AML-193 (cell line): ENCODE results near the gene VWCE.

Experiments
- DNase-seq, 2 experiments: peaks; one replicate each; lab custom pipeline; 2025; lab: John Stamatoyannopoulos, UW

Gene VWCE

DNA sequence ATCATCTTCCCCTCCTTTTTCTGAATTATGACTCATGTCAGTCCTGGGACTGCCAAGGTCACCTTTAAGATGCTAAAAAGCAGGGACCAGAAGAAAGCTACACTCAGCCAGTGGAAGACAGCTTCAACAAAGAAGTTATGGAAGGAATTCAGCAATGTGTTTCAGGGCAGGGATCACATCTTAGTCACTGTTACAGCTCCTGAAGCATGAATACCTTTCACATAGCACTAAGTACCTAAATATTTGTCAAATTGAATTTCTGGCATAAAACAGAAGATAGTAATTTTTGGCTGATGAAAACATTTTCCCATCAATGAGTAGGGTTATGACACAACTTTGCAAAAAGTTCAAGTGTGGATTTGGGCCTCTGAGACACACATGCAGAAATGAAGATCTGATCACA, 32.6 kb upstream of the VWCE start:
- no peak for DNase-seq

DNA sequence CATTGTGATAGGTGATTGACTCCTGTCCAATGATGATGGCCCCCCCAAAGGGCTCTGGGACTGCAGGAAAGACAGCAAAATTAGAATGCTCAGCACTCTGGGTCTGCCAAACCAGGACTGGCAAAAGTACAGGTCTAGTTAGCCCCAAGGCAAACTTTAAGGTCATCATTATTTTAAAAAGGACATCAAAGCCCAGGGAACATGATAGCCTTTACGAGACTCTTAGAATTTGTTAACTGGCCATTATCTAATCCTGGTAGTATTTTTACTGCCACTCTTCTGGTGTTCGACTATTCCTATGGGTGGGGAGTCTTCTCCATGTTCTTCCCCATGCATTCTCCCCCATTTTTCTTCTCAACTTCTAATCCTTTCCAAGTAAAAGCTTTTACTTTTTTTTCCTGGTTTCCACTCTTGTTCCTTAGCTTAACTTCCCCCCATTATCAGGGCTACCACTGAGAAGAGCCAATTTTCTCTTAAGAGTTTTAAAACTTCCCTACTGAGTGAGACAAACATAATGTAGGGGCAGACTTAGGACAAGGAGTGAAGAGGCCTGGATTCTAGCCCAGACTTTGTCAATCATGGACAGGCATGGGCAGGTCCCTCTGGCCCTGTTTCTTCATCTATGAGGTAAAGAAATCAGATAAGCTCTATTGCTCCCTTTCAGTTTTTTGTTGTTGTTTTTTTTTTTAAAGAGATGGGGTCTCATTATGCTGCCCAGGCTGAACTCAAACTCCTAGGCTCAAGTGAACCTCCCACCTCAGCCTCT, 30.7 kb upstream of the VWCE start:
- no peak for DNase-seq

DNA sequence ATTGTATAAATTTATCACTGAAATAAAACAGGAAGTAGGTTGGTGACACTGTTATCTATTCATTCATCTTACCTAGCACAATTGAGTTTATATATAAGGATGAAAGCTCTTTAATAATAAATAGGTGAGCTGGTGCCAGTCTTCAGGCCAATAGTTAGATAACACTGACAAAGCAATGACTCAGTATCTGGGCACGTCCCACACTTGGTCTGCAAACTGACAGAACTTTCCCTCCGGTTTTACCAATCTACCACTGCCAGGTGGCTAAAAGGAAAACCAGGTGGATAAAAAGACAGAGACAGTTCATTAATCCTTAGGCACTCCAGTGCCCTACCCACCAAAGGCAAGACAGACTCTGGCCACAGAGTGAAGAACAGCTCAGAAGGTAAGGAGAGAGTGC, 20.1 kb upstream of the VWCE start:
- no peak for DNase-seq

DNA sequence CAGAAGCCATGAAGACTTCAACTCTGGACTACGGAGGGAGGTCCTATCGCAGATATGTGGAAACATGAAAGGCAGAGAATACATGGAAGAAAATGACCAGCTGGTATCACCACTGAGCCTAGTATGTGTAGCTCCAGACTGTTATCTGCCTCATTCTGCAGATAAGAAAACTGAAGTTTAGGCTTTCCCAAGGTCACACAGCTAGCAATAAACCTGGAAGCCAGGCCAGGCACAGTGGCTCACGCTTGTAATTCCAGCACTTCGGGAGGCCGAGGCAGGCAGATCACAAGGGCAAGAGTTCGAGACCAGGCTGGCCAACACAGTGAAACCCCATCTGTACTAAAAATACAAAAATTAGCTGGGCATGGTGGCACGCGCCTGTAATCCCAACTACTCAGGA, 15.6 kb upstream of the VWCE start:
- no peak for DNase-seq

DNA sequence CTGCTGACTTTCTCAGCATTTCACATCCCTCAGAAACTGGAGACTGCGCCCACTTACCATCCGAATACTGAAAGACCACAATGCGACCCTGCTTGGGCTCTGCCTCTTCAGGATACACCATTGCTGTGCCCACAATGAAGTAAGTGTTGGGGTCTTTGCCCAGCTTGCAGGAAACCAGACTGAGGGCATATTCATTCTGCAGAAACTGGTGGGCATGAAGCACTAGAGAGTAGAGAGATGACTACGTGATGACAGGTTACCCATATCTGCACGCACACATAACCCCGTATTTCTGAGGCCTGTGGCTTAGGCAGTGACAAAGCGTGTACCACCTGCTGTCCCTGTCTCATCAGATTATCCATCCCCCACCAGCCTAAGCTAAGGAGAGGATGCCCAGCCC, 14.6 kb upstream of the VWCE start:
- DNase-seq: no peak

DNA sequence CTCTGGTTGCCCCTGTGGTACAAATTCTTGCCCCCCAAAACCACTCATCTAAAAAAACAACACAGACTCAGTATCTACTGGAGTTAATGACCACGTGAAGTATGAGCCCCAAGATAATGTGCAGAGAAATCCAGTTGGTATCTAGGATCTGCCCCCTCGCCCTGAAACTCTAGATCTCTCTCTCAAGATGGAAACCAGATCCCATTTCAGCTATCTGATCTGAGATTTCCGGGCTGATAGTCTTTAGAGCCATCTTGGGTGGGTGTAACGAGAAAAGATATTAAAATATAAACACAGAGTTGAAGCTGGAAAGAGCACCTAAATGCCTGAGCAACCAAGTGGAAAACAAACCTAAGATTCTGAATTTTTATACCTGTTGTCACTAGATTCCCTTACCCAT, 14.0 kb upstream of the VWCE start:
- no peak for DNase-seq

DNA sequence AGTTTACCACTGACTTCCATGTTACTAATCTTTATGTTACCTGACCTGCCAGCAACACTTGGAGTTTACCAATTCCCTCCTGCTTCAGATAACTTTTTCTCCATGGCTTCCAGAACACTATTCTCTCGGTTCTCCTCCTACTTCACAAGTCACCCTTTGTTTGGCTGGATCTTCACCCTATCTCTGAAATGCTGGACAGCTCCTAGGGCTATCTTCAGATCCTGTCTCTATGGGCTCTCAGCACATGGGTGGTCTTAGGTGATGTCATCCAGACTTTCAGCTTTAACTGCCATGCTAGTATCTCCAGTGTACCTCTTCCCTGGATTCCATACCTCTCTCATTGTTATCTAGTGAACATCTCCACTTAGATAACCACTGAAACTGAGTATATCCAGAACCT, 12.2 kb upstream of the VWCE start:
- no peak for DNase-seq

DNA sequence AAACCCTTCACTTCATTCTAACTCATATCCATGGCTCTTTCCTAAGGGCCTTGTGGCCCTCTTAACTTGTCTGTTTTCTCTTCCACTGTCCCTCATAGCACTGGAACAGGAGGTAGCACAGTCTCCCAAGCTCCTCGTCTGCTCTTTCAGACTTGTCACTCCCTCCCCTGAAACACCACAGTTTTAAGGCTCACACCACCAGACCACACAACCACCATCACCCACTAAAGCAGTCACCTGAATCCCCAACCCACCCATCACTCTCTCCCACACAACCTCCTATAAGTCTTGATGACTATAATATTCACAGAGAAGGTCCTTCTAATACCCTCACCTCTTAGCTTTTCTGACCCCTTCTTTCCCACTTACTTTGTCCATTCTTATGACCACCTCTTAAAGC, 11.1 kb upstream of the VWCE start:
- no peak for DNase-seq

DNA sequence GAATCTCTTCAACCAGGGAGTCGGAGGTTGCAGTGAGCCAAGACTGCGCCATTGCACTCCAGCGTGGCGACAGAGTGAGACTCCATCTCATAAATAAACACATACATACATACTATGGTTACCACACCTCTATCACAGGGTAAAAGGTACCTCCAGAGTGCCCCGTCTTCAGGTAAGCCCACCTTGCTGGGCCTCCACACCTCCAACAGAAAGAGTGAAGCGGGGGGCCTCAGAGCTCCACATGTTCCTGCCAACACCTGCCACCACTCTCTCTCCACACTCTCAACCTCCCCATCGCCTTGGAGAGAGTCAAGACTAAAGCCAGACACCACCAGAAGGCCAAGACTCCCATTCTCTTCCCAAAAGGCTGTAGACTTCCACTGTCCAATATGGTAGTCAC, 10.3 kb upstream of the VWCE start:
- DNase-seq: no peak

DNA sequence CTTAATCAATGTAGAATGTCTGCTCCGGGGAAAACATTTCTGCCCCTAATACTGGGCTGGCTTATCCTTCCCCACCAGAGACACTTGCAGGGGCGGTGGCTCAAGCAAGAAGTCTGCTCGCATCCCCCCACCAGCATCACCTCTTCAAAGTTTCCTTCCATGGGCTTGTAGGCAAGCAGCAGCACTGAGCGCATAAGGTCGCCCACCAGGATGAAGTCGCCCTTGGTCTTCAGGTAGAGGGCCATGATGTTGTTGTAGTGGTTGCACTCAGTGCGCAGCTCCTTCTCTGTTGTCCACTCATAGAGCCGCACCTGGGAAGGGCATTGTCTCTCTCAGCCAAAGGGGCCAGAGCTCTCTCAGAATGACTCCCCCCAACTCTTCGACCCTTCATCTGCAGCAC, 8.6 kb upstream of the VWCE start:
- no peak for DNase-seq

DNA sequence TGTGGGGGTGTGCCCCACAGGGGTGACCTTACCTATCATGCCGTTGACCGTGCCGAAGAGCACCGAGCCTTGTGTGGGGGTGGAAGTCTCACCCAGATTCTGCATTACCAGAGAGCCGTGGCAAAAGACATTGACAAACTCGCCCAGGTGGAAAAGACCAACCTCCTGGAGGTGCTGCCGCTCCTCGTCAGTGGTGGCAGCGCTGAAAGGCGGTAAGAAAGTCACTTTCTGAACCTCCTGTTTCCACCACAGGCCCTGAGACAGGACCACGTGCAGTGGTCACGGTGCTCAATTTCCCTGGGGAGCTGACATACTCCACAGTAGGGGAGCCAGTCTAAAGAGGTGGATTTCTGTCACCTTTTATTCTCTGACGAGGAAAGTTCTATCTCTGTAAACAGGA, 7.4 kb upstream of the VWCE start:
- DNase-seq: no peak

DNA sequence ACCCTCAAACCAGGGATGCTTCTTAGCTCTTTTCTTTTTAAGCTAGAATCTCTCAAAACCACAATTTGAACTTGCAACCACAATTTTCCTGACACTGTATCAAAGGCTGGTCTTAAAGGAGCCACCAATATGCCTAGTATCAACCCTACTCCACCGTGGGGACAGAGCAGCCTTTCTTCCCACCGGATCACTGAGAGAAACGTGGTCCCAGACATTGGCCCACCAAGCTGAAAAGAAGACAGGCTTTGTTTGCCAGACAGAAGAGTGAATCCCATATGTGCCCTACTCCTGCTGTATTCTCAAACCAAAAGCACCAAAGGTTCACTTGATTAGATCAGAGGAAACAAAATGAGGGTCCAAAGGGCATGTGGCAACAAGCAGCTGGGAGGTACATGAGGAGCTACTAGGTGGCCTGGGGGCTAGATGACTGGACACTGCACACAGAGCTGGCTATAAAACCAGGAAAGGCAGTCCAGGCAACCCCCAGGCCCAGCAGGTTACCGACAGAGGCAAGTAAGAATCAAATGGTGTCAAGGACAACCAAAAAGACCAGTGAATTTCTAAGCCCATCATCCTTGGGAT, 3.6 kb upstream of the VWCE start:
- DNase-seq: no peak

DNA sequence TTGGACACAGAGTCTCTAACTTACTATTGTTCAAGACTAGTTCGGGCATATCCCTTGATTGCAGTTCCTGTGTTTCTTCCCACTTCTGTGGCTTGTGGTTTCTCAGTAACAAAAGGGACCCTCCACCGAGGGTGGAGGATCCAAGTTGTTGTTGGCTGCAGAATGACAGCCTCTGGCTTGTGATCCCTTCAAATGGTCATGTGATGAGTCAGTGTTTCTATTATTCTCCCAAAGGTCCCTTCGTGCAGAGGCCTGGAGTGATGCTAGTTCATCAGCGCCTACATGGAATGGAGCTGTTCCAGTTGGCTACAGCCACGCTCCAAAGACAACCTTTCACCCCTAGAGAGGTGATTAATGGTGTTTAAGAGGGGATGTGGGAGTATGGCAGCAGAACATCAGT, 2.6 kb upstream of the VWCE start:
- DNase-seq: no peak

DNA sequence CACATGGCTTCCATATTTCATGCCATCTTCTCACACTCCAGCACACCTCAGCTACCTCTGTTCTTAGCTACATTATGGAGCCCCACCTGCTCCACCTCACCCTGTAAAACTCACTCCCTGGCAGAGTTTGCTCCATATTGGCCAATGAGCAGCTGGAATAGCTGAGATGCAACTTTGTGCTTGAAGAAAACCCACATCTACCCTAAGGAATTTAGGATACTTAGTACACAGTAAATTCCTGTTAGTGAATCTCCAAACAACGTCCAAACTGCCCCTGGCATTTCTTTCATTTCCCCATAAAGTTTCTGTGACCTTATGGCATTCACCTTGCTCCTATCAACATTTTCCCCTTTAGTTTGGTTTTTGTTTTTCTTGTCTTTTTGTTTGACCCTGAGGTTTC, 2.2 kb upstream of the VWCE start:
- DNase-seq: no peak

DNA sequence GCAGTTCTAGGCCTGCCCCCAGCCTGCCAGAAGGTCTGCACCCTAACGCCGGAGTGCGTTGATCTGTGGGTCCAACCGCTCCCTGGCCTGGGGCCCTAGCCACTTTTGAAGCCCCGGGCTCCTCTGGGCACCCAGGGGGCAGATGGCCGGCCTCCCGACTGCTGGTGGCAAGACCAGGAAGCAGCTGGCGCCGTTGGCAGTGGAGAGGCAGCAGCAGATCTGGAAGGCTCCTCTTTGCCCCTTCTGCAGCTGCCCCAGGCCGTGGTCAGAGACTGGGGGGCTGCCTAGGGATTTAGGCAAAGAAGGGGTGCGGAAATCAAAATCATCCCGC, 445 bp upstream of the VWCE start:
- DNase-seq: no peak

DNA sequence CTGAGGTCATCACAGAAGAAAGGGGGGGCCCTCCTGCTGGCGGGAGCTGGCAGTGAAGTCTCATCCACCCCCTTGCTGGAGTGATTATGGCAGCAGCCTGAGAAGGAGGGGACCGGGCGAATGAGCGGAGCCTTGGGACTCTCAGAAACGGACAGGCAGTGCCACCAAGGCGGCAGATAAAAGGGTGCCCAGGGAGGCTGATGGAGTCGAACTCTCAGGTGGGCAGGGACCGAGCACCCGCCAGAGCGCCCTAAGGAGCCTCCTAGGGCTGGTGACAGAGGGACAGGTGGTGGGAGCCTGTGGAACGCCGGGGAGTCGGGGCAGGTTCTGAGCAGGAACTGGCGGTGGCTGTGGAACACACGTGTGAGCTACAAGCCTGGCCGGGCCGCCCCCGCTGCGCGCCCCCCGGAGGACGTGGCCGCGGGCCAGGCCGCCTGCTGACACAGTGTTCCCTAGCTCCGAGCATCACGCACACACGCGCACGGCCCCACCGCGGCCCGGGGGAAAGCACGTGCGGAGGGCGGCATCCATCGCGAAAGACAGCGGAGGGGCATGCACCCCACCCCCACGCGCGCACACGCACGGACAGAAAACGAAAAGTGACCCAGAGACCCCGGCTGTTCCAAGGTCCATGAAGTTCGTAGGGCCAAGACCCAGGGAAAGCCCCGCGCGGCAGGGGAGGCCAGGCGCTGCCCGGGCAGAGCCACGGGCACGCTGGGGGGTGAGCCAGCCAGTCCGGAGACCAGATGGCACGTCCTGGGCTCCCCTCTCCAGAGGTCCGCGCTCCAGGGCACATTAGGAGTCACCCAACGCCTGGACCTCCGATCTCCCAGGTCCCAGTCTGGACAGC, 1.0 kb downstream of the VWCE start:
- DNase-seq: no peak

DNA sequence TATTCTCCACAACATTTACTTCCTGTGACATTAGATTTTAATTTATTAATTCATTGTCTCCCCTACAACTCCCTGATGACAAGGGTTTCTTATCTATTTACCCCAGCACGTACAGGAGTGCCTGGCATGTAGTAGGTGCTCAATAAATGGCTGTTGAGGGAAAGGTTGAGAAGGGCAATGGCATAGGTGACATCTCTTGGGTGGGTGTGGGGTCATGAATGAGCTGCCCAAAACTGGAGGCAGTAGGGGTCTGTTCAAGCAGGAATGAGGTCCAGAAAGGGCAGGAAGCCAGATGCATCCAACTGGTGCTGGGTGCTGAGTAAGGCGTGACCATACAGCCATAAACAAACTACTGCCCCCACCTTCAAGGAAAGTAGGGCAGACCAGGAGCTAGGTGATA, 2.8 kb downstream of the VWCE start:
- no peak for DNase-seq

DNA sequence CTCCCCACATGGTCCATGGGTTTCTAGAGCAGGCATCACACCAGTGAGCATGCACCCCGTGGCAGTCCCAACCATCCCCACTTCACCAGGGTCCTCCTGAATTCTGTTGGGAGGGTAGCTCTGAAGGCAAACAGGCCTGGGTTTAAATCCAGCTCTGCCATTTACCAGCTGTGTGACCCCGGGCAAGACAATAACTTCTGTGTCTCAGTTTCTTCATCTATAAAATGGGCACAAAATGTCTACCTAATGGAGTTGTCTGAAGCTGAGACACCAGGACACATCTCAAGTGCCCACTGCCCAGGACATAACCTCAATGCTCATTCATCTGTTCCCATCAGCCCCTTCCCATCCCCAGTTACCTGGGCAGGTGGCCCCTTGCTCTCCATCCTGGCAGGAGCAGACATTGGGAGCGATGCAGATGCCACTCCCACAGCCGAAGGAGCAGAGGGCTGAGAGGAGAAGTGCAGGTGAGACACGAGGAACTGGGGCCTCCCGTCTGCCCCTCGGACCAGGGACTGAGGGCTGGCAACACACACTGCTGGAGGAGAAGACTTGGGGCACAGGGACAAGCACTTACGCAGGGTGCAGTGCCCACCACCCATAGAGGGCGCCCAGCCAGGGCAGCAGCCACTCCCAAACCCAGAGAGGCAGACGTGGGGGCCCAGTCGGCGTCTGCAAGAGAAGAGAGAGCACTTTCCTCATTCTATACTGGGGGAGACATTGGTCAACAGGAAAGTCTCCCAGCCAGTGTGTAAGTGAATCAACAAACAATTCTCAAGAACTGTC, 4.0 kb downstream of the VWCE start:
- no peak for DNase-seq

DNA sequence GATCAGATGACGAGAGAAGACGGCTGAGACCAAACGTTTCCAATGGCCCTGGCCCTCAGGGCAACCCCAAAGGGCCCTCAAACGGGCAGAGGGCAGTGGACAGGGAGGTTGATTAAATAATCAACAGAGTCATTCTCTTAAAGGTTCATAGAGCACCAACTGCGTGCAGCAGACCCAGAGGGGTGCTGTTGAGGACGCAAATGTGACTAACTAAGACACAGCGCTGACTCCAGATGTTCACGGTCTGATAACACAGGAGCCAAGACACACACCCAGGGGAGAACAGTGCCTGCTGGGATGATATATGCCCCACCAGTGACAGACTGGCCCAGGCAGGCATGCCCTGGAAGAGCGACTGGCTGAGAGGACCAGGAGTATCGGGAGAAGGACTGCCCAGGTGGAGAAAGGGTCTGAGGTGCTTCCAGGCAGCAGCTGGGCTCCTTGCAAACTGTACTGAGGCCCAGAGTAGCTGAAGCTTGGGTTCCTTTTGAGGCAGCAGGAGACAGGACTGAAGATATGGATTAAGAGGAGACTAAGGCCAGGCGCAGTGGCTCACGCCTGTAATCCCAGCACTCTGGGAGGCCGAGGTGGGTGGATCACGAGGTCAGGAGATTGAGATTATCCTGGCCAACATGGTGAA, 7.7 kb downstream of the VWCE start:
- no peak for DNase-seq

DNA sequence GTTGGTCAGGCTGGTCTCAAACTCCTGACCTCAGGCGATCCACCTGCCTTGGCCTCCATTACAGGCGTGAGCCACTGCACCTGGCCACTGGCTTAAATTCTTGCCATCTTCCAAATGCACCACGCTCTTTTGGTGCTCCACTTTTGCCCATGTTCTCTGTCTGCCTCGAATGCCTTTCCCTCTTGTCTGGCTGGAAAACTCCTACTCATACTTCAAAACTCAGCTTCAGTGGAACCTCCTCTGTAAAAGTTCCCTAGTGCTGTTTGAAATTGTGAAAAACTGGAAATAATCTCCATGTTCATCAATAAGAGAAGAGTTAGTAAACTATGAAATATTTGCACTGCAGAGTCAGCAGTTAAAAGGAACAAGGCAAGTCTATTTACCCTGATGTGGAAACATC, 11.5 kb downstream of the VWCE start:
- DNase-seq: no peak

DNA sequence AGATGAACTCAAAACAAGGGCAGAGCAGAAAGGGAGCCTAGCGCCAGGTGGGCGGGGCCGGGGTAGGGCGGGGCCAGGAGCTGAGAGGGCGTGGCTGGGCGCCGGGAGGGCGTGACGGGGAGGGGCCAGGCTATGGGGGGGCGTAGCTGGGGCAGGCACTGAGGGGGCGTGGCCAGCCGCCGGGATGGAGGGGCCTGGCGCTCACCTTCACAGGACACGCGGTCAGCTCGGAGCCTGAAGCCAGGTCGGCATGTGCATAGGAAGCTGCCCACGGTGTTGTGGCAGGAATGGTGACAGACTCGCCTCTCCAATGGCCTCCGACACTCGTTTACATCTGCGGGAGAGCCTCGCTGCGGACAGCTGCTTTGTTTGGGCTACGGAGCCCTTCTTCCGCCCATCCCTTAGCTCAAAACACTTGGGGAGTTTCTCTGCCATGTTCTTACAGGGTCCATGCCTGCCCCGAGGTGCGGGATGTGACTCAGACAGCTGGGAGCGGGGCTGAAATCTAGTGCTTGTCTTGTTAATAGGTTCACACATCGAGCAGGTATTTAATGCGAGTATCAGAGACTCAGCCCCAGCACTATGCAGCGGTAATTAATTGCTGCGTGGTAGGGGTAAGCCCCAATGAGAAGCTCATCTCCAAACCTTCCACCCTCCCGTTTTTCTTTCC, 13.4 kb downstream of the VWCE start:
- DNase-seq: no peak
